NCI-H345 treated with DMSO at 0.1 percent for 48 hours (cell line): ENCODE results near the gene TEX13D.
A peak's percentile ranks its signal among the peaks of the same experiment; 100 is the strongest.
"Not testable (repeated sequence)": the region's sequence is repeated elsewhere in the genome, so short reads cannot be mapped to it uniquely, and the experiment has no call there.

Experiments used
- DNase-seq: peaks from one replicate; lab custom pipeline; 2025; ENCODE audit not compliant: unreplicated experiment; lab: John Stamatoyannopoulos, UW

TEX13D gene

GRCh38 chrX:124332481-124333424, at the start of gene TEX13D:
TEX13D (plus strand) TSS chrX:124332660; CDS start chrX:124332918, 258 bp downstream.
- no peak for DNase-seq

DNA sequence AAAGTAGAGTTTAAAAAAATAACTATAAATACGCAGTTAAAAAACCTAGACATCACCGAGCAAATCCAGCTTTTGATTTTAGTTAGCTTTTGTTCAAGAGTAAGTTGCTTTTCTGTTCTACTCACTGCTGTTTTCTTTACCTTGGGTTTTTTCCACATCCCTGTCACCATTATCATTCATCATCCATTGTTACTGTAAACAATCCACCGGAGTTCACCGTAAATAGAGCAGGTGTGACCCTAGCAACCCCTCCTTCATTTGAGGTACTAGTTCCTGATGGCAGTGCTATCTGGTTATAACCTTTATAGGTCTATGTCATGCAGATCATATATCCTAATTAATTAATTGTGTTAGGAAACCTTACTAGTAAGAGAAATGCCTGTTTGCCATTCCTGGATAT, 43.0 kb upstream of the TEX13D start:
- DNase-seq, result peak; percentile 57

GRCh38 chrX:124293810-124294209, 38.6 kb upstream of the TEX13D start:
- DNase-seq, result no peak

GRCh38 chrX:124299323-124299722, 33.1 kb upstream of the TEX13D start:
- DNase-seq, result not testable (repeated sequence)

DNA sequence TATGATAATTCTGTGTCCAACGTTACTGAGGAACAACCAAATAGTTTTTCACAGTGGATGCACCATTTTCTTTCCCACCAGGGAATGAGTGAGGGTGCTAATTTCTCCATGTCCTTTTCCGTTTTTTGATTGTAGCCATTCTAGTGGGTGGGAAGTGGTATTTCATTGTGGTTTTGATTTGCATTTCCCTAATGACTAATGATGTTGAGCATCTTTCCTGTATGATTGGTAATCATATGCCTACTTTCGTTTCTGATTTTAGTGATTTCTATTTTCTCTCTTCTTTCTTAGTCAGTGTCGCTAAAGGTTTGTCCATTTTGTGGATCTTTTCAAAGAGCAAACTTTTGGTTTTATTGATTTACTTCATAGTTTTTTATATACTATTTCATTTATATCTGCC, 32.1 kb upstream of the TEX13D start:
- no peak for DNase-seq

DNA sequence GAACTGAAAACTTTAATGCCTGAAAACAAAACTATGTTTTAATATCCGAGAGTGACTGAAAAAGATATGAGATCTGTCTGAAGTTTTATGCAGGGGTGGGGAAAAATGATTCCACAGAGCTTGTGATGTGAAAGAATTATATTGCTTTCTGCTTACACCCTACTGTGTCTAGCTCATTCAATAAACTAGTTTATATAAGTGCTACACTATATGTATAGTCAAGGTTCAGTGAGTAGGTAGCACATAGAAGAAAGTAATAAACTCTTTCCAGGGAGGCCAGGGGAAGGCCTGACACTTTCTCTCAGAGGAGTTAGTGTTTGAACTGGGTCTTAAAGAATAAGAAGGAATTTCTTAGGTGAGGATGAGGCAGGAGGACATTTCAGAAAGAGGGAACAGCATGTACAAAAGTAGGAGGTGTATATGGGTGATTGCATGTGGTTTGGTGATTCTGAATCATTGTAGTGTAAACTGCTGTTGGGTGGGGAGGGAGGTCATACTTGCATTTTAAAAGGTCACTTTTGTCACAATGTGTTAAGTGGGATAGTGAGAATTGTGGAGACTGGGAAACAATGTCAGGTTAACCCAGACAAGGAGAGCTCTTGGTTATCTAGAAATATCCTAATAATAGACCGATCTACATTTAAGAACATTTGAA, 25.1 kb upstream of the TEX13D start:
- DNase-seq, result no peak

DNA sequence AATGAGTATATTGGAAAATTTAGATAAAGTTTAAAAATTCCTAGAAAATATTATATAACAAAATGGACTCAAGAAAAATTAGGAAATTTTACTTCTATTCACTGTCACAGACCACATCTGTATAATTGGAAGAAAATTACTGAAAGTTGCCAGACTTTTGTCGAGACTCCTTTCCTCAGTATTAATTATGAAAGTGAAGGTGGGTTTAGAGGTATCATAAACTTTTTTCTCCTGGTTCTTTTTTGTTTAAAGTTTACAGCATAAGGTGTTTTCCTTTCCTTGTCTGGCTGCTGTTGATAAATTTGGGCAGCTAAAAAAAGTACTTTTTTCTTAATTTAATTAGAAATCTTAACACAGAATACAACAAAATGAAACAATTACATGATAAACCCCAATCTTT, 6.7 kb upstream of the TEX13D start:
- no peak for DNase-seq

GRCh38 chrX:124328765-124329164, 3.7 kb upstream of the TEX13D start:
- DNase-seq, result no peak

DNA sequence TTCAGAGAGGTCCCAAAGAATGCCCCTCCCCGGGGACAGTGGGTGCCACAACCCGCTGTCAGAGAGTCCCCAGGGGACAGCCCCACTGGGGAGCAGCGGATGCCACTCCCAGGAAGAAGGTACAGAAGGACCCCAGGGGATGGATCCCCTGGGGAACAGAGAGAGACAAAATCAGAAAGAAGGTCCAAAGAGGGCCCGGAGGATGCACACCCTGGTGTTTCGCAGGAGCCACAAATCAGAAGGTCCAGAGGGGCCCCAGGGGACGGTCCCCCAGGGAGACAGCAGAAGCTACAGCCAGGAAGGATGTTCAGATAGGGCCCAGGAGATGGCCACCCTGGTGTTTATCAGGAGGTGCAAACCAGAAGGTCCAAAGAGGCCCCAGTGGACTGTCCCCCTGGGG, 1.4 kb downstream of the TEX13D start:
- DNase-seq, result no peak

DNA sequence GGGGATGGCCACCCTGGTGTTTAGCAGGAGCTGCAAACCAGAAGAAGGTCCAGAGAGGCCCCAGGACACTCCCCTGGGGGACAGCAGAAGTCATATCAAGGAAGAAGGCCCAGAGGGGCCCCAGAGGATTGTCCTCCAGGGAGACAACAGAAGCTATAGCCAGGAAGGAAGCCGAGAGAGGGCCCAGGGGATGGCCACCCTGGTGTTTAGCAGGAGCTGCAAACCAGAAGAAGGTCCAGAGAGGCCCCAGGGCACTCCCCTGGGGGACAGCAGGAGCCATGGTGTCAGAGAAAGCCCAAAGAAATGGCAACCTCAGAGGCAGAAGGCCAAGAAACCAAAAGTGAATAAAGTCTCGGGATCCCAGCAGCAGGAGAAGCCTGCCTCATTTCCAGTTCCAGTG, 2.1 kb downstream of the TEX13D start:
- not testable (repeated sequence) for DNase-seq

- DNase-seq, result no peak
Measured at GRCh38 chrX:124335598-124335997, 3.1 kb downstream of the TEX13D start.

DNA sequence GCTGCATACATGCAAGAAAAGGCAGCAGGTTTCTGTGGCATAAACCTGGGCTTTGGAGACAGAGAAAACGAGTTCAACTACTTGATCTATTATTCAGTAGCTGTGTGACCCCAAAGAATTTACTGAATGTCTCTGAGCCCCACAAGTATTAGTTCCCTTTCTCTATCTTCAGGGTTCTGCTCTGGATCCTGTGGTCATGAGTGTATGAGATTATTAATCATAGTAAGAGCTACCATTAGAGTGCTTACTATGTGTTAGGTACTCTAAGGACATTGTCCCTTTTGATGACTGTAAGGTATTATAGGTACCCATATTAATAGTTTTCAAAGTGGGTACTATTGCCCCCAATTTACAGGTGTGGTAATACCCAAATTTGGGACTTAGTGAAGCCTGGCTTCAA, 5.5 kb downstream of the TEX13D start:
- DNase-seq, result no peak

GRCh38 chrX:124338733-124339514, 6.5 kb downstream of the TEX13D start:
- no peak for DNase-seq

DNA sequence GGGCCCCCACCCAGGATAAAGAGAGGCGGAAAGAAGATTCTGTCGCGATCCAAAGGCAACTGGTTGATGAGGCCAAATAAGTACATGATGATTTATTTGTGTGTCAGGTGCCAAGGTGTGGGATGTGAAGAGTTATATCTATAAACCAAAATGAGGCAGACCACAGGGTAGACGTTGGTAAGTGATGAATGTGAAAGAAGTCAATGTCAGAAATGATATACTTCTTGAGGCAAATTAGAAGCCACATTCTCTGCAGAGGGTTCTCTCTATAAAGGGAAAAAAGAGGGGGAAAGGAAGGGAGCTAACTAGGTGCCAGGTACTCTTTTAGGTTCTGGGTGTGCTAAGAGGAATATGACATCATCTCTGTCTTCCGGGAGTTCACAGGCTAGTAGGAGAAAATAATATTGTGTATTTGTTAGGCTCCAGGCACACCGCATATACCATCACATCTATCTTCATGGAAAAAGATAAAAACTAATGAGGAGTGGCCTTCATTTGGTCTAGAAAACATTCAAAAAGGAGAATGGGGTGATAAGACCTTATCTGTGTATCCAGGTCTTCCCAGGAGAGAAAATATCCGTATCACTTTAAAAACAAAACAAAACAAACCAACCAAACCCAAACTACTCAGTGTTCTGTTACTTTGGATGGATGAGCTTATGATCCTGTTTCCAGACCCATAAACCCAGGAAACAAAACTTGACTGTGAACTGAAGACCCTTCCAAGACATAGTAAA, 9.1 kb downstream of the TEX13D start:
- no peak for DNase-seq

- DNase-seq, result no peak
Measured at GRCh38 chrX:124342174-124342867, 9.9 kb downstream of the TEX13D start.

- DNase-seq, result no peak
Measured at GRCh38 chrX:124343016-124343415, 10.6 kb downstream of the TEX13D start.

GRCh38 chrX:124344246-124344645, 11.8 kb downstream of the TEX13D start:
- DNase-seq, result no peak

DNA sequence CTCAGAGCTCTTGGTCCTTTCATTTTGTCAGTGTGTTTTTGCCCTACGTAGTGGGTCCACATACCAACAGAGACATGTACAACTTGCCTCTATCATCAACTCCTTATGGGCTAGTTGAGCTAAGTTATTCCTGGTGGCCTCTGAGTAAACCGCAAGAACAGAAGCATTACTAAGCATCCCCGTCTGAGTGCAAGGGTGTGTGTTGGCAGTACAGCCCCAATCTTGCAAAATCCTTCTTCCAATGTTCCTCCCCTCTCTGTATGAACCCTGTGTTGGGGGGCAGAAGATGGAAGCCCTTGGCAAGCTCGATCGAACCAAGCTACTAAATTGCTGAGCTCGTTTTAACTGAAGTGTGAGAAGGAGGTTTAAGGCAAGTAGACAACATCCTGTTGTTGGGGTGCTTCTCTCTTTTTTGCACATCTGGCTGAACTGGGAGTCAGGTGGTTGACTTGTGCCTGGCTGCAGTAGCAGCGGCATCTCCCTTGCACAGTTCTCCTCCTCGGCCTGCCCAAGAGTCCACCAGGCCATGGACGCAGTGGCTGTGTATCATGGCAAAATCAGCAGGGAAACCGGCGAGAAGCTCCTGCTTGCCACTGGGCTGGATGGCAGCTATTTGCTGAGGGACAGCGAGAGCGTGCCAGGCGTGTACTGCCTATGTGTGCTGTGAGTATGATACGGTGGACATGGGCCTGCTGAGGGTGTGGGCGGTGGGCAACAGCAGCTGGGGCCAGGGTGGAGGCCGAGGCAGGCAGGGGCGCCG, 13.8 kb downstream of the TEX13D start, which contains the start of gene SH2D1A:
Gene SH2D1A (plus strand): TSS at position 447 of the 760 bp plus-strand sequence. CDS start 80 bp downstream, at position 527.
- DNase-seq, result no peak

DNA sequence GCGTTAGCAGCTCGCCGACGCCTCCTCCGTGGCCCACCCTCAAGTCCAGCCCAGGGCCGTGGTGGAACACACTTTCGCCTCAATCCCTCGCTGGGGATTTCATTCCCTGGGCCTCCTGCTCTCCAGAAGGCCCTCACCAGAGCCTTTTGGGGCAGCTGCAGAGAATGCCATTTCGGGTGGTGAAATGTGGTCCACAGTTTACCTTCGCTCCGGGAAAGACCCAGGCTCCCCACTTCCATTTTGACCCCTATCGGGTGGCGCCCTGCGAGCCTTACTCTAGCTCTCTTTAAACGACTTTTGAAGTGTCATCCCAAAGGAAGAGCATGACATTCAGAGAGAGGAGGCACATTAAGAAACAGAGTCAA, 14.4 kb downstream of the TEX13D start:
- no peak for DNase-seq
